Measurements from ENCODE around the gene EPHB2.

Gene EPHB2

GRCh38 chr1:22791831-22792347, 81.2 kb downstream of the EPHB2 start:
- H3K27me3 ChIP-seq (ENCODE audit: control insufficient read depth, insufficient read depth, low read length): no peaks in the 10 kb centered on the region
- H3K9me3 ChIP-seq (ENCODE audit: control insufficient read depth, low read length): no peaks in the 10 kb centered on the region
- no peak overlapping the region for H3K4me3 ChIP-seq (ENCODE audit: low read length)
- no peak overlapping the region for H3K9ac ChIP-seq (ENCODE audit: low read length)
- H3K4me1 ChIP-seq (ENCODE audit: control insufficient read depth, insufficient read depth, low read length): peaks cover 20% of the 10 kb centered on the region
- no peaks in the 10 kb centered on the region for H3K36me3 ChIP-seq (ENCODE audit: control insufficient read depth, insufficient read depth, low read length)

- Histone ChIP-seq H3K27me3 (ENCODE audit: control insufficient read depth, insufficient read depth, low read length) (no peaks in the 10 kb centered on the region), H3K9ac (ENCODE audit: low read length) (no peak overlapping the region), H3K9me3 (ENCODE audit: control insufficient read depth, low read length) (no peaks in the 10 kb centered on the region), H3K4me1 (ENCODE audit: control insufficient read depth, insufficient read depth, low read length) (peaks cover 20% of the 10 kb centered on the region), H3K36me3 (ENCODE audit: control insufficient read depth, insufficient read depth, low read length) (no peaks in the 10 kb centered on the region), H3K4me3 (ENCODE audit: low read length) (no peak overlapping the region)
Observed at GRCh38 chr1:22792396-22793160, 81.9 kb downstream of the EPHB2 start.

- no peaks in the 10 kb centered on the region for H3K9me3 ChIP-seq (ENCODE audit: control insufficient read depth, low read length)
- no peaks in the 10 kb centered on the region for H3K27me3 ChIP-seq (ENCODE audit: control insufficient read depth, insufficient read depth, low read length)
- no peaks in the 10 kb centered on the region for H3K36me3 ChIP-seq (ENCODE audit: control insufficient read depth, insufficient read depth, low read length)
- peaks cover 20% of the 10 kb centered on the region for H3K4me1 ChIP-seq (ENCODE audit: control insufficient read depth, insufficient read depth, low read length)
- no peak overlapping the region for H3K4me3 ChIP-seq (ENCODE audit: low read length)
- no peak overlapping the region for H3K9ac ChIP-seq (ENCODE audit: low read length)
Observed at GRCh38 chr1:22793647-22794046, 83.0 kb downstream of the EPHB2 start.

GRCh38 chr1:22794647-22795365, 84.2 kb downstream of the EPHB2 start:
- H3K4me1 ChIP-seq (ENCODE audit: control insufficient read depth, insufficient read depth, low read length): peaks cover 20% of the 10 kb centered on the region
- no peaks in the 10 kb centered on the region for H3K9me3 ChIP-seq (ENCODE audit: control insufficient read depth, low read length)
- no peaks in the 10 kb centered on the region for H3K36me3 ChIP-seq (ENCODE audit: control insufficient read depth, insufficient read depth, low read length)
- H3K27me3 ChIP-seq (ENCODE audit: control insufficient read depth, insufficient read depth, low read length): no peaks in the 10 kb centered on the region
- no peak overlapping the region for H3K4me3 ChIP-seq (ENCODE audit: low read length)
- no peak overlapping the region for H3K9ac ChIP-seq (ENCODE audit: low read length)

GRCh38 chr1:22795366-22795714, 84.7 kb downstream of the EPHB2 start:
- no peak overlapping the region for H3K4me3 ChIP-seq (ENCODE audit: low read length)
- no peaks in the 10 kb centered on the region for H3K27me3 ChIP-seq (ENCODE audit: control insufficient read depth, insufficient read depth, low read length)
- H3K9ac ChIP-seq (ENCODE audit: low read length): no peak overlapping the region
- peaks cover 16% of the 10 kb centered on the region for H3K4me1 ChIP-seq (ENCODE audit: control insufficient read depth, insufficient read depth, low read length)
- H3K36me3 ChIP-seq (ENCODE audit: control insufficient read depth, insufficient read depth, low read length): no peaks in the 10 kb centered on the region
- H3K9me3 ChIP-seq (ENCODE audit: control insufficient read depth, low read length): no peaks in the 10 kb centered on the region

GRCh38 chr1:22796642-22797041, 86.0 kb downstream of the EPHB2 start:
- no peaks in the 10 kb centered on the region for H3K27me3 ChIP-seq (ENCODE audit: control insufficient read depth, insufficient read depth, low read length)
- H3K9ac ChIP-seq (ENCODE audit: low read length): no peak overlapping the region
- H3K36me3 ChIP-seq (ENCODE audit: control insufficient read depth, insufficient read depth, low read length): no peaks in the 10 kb centered on the region
- H3K4me1 ChIP-seq (ENCODE audit: control insufficient read depth, insufficient read depth, low read length): peaks cover 9% of the 10 kb centered on the region
- H3K9me3 ChIP-seq (ENCODE audit: control insufficient read depth, low read length): no peaks in the 10 kb centered on the region
- no peak overlapping the region for H3K4me3 ChIP-seq (ENCODE audit: low read length)

- H3K4me3 ChIP-seq (ENCODE audit: low read length): no peak overlapping the region
- no peaks in the 10 kb centered on the region for H3K9me3 ChIP-seq (ENCODE audit: control insufficient read depth, low read length)
- H3K4me1 ChIP-seq (ENCODE audit: control insufficient read depth, insufficient read depth, low read length): peaks cover 9% of the 10 kb centered on the region
- no peak overlapping the region for H3K9ac ChIP-seq (ENCODE audit: low read length)
- no peaks in the 10 kb centered on the region for H3K36me3 ChIP-seq (ENCODE audit: control insufficient read depth, insufficient read depth, low read length)
- no peaks in the 10 kb centered on the region for H3K27me3 ChIP-seq (ENCODE audit: control insufficient read depth, insufficient read depth, low read length)
Observed at GRCh38 chr1:22798083-22798482, 87.4 kb downstream of the EPHB2 start.

- Histone ChIP-seq H3K4me1 (ENCODE audit: control insufficient read depth, insufficient read depth, low read length) (peaks cover 2% of the 10 kb centered on the region), H3K4me3 (ENCODE audit: low read length) (no peak overlapping the region), H3K27me3 (ENCODE audit: control insufficient read depth, insufficient read depth, low read length) (no peaks in the 10 kb centered on the region), H3K9me3 (ENCODE audit: control insufficient read depth, low read length) (no peaks in the 10 kb centered on the region), H3K9ac (ENCODE audit: low read length) (no peak overlapping the region), H3K36me3 (ENCODE audit: control insufficient read depth, insufficient read depth, low read length) (no peaks in the 10 kb centered on the region)
Observed at GRCh38 chr1:22799971-22800370, 89.3 kb downstream of the EPHB2 start.

GRCh38 chr1:22800629-22801028, 90.0 kb downstream of the EPHB2 start:
- no peaks in the 10 kb centered on the region for H3K27me3 ChIP-seq (ENCODE audit: control insufficient read depth, insufficient read depth, low read length)
- H3K36me3 ChIP-seq (ENCODE audit: control insufficient read depth, insufficient read depth, low read length): no peaks in the 10 kb centered on the region
- no peaks in the 10 kb centered on the region for H3K4me1 ChIP-seq (ENCODE audit: control insufficient read depth, insufficient read depth, low read length)
- no peaks in the 10 kb centered on the region for H3K9me3 ChIP-seq (ENCODE audit: control insufficient read depth, low read length)
- H3K9ac ChIP-seq (ENCODE audit: low read length): no peak overlapping the region
- H3K4me3 ChIP-seq (ENCODE audit: low read length): no peak overlapping the region

GRCh38 chr1:22801347-22801746, 90.7 kb downstream of the EPHB2 start:
- Histone ChIP-seq H3K36me3 (ENCODE audit: control insufficient read depth, insufficient read depth, low read length) (no peaks in the 10 kb centered on the region), H3K4me3 (ENCODE audit: low read length) (no peak overlapping the region), H3K9ac (ENCODE audit: low read length) (no peak overlapping the region), H3K27me3 (ENCODE audit: control insufficient read depth, insufficient read depth, low read length) (no peaks in the 10 kb centered on the region), H3K9me3 (ENCODE audit: control insufficient read depth, low read length) (no peaks in the 10 kb centered on the region), H3K4me1 (ENCODE audit: control insufficient read depth, insufficient read depth, low read length) (no peaks in the 10 kb centered on the region)

GRCh38 chr1:22801761-22802160, 91.1 kb downstream of the EPHB2 start:
- no peak overlapping the region for H3K4me3 ChIP-seq (ENCODE audit: low read length)
- H3K9ac ChIP-seq (ENCODE audit: low read length): no peak overlapping the region
- H3K4me1 ChIP-seq (ENCODE audit: control insufficient read depth, insufficient read depth, low read length): no peaks in the 10 kb centered on the region
- H3K9me3 ChIP-seq (ENCODE audit: control insufficient read depth, low read length): no peaks in the 10 kb centered on the region
- no peaks in the 10 kb centered on the region for H3K36me3 ChIP-seq (ENCODE audit: control insufficient read depth, insufficient read depth, low read length)
- no peaks in the 10 kb centered on the region for H3K27me3 ChIP-seq (ENCODE audit: control insufficient read depth, insufficient read depth, low read length)

- Histone ChIP-seq H3K27me3 (ENCODE audit: control insufficient read depth, insufficient read depth, low read length) (no peaks in the 10 kb centered on the region), H3K9ac (ENCODE audit: low read length) (no peak overlapping the region), H3K4me3 (ENCODE audit: low read length) (no peak overlapping the region), H3K4me1 (ENCODE audit: control insufficient read depth, insufficient read depth, low read length) (peaks cover 5% of the 10 kb centered on the region), H3K36me3 (ENCODE audit: control insufficient read depth, insufficient read depth, low read length) (no peaks in the 10 kb centered on the region), H3K9me3 (ENCODE audit: control insufficient read depth, low read length) (no peaks in the 10 kb centered on the region)
Observed at GRCh38 chr1:22803833-22804232, 93.2 kb downstream of the EPHB2 start.
